GM21526 (cell line): Measurements from ENCODE around the gene DUSP23.

ENCODE experiments used
- ATAC-seq: cut with Tn5 transposase; IDR thresholded peaks from one replicate; pipeline ENCODE4 v1.9.1; 2021; ENCODE audit warnings: moderate library complexity; ENCODE audit not compliant: unreplicated experiment, low FRiP score

The DUSP23 gene

GRCh38 chr1:159827102-159827490 is 46.3 kb downstream of the DUSP23 start:
- ATAC-seq = no peak

DNA sequence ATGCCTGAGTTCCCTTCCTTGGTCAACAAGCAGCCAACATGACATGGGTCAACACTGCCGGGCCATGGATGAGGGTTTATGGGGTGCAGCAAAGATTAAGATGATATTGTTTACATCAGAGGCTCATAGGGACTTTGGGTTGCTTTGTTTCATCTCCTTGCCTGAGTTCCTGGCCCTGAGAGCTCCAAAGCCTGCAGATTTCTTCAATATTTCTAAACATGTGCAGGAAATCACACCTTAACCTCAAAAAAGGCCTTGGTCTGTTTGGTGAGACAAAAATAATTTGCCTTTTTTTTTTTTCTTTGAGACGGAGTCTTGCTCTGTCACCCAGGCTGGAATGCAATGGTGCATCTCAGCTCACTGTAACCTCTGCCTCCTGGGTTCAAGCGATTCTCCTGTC is 46.8 kb downstream of the DUSP23 start:
- no peak for ATAC-seq

DNA sequence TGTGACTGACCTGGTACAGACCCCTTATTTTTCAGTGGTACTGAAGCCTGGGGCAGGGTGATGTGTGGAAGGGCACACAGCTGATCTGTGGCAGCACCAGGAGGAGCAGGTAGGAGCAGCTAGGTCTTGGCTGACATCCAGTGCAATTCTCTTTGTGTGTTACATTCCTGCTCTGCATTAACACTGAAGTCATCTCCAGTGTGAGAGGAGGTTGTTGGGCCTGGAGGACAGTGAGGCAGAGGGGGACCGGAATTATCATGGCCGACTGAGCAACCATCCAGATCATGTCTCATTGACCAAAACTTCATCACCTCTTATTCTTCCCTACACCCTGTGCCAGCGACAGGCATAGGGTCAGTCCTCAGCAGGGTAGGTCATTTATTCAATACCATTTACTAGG is 47.4 kb downstream of the DUSP23 start:
- no peak for ATAC-seq

GRCh38 chr1:159828581-159829272 is 48.0 kb downstream of the DUSP23 start:
- no peak for ATAC-seq

- peak; percentile 78 for ATAC-seq
These were observed 48.5 kb downstream of the DUSP23 start for GRCh38 chr1:159829273-159829634.

GRCh38 chr1:159829822-159830465 is 49.2 kb downstream of the DUSP23 start:
- no peak for ATAC-seq

- no peak for ATAC-seq
These were observed 50.0 kb downstream of the DUSP23 start for GRCh38 chr1:159830722-159831121.

GRCh38 chr1:159831412-159832141 is 50.8 kb downstream of the DUSP23 start:
- ATAC-seq = no peak
